GM04504 (cell line): ENCODE measurements around the gene HELZ2.
"Not testable (repeated sequence)": the region's sequence is repeated elsewhere in the genome, so short reads cannot be mapped to it uniquely, and the experiment has no call there.

Experiments used
- DNase-seq: peaks from one replicate; pipeline ENCODE4 v3.0.0-alpha.2; 2012; ENCODE audit warnings: low read depth

Gene HELZ2

DNA sequence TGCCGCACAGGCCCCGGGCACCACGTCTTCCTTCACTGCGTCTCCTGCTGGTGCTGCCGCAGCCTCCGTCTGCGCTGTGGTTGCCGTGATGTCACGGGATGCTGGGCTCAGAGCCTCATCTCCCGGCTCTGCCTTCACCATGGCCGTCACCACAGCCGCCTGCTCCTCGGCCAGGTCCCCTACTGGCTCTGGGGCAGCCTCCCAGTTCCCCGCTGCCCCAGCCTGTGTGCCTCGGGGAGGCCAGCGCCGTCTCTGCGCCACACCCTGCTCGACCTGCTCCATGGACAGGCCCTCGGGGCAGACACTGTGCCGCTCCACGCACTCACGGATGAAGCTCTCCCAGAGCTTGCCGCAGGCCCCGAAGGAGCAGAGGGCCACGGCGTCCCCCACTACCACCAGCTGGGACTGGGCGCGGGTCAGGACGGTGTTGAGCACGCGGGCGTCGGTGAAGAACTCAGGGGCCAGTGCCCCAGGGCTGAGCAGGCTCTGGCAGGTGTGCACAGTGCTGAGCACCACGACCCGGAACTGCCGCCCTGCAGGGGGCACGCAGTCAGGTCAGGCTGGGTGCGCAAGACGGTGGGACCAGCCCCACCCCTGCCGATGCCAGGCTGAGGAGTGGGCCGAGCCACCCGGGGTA lies 8.2 kb downstream of the HELZ2 start:
- DNase-seq: no peak

DNA sequence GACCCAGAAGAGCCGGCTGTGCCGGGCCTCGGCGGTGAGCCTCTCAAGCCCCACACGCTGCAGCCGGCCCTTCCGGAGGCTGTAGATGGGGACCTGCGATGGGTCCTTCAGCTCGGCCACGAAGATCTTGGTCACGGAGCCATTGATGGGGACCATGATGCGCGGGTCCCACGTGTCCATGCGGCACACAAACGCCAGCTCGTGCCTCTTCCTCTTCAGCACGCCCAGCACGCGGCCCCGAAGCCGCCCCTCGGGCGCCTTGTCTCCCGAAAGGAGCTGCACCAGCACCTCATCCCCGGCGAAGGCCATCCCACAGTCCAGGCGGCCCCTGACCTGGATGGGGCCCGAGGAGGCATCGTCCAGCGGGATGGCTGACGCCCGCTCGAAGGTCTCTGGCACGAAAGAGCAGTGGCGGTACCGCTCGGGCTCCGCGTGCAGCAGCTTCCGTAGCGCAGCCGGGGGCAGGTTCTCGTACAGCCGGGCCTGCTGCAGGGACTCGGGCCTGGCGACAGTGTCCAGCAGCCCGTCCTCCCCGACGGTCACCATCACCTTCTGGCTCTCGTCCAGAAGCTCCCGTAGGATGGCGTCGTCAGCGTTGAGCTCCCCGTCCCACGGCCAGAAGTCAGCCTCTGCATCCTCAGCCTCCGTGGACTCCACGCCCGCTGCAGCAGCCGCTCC lies 8.9 kb downstream of the HELZ2 start:
- DNase-seq: no peak

DNA sequence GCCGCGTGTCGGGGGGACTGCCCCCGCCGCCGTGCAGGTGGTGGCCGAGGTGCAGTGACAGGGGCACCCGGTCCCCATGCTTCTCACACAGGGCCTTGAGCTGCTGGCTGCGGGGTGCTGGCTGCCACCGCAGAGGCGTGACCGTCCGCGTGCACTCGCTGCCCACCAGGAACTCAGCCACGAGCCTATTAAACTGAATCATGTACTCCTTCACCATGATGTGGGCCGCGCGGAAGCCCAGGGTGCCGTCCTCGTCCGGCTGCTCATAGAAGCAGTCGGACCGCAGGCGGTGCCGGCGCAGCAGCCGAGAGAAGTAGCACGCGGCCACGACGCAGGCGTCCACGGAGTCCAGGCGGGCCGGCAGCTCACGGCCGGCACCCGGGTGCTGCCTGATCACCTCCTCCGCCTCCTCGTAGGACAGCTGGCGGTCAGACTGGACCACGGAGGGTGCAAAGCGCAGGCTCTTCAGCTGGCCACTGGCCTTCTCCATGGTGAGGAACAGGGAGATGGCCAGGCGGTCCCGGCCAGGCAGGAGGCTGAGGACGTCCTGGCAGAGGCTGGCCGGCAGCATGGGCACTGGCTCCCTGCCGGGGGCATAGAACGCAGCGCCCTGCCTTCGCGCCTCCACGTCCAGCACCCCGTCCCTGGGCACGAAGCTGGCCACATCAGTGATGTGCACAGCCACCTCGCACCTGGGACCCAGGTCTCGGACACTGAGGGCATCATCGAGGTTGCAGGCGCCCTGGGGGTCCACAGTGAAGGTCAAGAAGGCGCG lies 9.8 kb downstream of the HELZ2 start:
- DNase-seq: no peak

DNA sequence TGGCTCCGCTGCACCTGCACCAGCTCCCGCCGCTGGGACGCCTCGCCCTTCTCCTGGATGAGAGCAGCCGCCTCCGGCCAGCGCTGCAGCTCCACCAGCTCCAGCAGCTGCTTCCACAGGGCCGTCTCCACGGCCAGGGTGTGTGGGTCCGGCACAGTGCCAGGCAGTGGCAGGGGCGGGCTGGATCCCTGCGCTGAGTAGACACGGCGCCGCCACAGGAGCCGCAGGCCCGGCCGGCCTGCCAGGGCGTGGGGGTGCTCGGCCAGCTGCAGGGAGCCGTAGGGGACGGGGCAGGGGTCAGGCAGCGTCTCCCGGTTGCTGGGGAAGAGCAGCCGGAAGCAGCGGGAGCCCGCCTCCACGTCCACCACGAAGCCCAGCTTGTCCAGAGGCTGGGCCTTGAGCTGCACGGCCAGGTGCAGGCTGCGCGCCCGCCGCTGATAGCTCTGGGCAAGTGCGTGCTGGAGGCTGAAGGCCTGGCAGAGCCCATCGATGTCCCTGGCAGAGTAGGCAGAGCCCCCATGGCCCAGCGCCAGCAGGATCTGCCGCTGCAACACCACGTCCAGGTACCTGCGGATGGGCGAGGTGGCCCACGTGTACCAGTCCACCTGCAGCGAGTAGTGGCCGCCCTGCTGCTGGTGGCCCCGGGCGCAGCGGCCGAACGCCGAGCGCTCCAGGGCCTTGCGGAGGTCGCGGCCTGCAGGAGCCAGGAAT lies 10.7 kb downstream of the HELZ2 start:
- no peak for DNase-seq

DNA sequence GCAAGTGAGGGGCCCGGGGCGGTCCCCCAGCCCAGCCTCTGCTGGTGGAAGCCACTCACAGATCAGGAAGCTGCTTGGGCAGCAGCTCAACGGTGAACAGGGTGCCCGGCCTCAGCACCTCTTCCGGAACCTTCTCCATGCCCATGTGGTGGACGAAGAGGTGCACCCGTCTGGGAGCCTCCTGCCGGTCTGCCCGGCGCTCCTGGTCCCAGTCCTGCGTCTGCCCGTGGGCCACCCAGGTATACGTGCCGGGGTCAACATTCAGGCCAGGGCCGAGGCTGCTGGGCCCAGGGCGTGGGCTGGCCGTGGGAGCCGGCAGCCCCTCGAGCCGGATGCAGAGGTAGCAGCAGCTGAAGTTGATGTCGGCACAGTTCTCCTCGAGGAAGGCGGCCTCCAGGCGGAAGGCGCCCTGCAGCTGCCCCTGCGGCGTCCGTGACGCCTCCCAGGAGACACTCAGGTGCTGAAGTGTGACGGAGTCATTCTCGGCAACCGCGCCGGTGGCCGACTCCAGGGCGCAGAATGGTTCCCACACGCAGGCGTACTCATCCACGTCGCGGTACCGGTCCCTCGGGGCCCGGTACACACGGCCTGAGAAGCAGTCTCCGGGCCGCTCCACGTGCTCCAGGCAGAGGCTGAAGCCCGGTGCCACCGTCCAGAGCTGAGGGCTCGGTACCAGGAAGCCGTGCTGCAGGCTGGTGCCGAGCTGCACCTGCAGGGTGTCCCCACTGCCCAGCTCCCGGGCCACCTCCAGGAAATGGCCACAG lies 11.4 kb downstream of the HELZ2 start:
- DNase-seq: no peak

DNA sequence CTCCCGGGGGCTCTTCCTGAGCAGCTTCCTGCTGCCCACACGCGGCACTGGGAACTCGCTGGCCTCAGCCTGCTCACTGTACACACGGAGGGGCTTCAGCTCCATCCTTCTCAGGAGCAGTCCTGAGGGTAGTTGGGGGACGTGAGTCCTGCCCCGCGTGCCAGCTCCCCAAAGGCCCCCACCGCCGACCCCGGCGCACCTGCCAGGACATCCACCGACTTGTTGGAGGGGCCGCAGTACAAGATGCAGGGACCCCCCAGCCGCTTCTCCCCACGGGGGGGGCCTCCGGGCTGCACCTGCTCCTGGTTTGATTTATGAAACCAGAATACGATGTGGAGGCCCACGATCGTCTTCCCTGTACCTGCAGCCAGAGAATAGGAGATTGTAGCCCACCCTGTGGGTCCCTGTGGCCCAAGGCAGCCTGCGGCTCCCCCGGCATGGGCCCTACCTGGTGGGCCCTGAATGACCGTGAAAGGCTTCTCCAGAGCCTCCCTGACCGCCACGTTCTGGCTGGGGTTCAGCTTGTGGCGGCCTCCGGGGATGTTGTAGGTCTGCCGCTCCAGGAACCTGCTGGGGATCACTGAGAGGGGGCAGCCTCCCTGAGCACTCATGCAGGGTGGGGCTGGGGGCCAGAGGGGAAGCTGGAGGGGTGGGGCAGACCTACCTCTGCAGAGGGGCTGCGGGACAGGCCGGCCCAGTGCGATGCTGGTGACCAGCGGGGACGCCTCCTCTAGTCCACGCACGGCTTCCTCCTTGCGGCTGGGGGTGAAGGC lies 12.2 kb downstream of the HELZ2 start:
- DNase-seq: no peak

DNA sequence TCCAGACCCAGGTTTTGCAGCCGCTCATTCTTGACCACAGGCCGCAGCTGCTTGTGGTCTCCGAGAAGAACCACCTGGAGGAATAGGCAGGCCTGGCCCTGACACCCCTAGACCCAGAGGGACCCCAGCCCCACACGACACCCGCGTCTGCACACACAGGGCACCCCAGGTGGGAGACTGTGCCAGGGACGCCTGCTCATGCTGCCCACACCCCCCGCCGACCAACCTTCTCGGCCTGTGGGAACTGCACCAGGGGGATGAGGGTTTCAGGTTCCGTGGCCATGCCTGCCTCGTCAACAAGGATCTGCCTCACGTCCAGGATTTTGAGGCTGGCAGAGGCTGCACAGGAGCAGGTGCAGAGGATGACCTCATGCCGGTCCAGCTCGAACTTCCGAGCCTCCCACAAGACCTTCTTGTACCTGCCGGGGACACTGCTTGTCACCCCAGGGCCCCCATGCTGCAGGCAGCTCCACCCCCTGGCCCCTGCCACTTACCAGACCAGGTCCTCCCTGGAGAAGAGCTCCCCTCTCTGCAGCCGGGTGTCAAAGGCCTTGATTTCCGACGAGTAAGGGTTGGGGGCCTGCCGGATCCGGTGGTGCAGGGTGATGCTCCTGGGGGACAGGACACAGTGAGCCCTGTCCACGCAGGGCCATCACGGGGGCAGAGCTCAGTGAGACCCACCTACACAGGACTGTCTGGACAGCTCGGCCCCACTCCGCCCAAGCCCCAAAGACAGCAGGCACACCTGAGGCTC lies 13.0 kb downstream of the HELZ2 start:
- no peak for DNase-seq

DNA sequence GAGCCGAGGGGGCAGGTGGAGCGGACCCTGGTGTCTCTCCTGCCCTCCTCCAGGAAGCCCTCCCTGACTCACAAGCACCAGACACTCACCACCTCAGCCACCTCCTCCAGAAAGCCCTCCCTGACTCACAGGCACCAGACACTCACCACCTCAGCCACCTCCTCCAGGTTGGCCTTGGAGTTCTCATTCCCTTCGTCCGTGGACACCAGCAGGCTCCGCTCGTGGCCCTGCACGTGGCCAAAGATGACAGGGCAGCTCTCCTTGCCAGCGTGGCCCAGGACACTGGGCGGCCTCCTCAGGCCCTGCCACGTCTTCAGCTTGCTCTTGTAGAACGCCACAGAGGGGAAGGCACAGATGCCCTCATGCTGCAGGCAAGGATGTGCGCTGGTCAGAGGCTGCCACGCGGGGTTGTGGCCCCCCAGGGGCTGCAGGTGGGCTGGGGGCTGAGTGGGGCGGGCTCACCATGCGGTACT lies 13.7 kb downstream of the HELZ2 start:
- DNase-seq: no peak

DNA sequence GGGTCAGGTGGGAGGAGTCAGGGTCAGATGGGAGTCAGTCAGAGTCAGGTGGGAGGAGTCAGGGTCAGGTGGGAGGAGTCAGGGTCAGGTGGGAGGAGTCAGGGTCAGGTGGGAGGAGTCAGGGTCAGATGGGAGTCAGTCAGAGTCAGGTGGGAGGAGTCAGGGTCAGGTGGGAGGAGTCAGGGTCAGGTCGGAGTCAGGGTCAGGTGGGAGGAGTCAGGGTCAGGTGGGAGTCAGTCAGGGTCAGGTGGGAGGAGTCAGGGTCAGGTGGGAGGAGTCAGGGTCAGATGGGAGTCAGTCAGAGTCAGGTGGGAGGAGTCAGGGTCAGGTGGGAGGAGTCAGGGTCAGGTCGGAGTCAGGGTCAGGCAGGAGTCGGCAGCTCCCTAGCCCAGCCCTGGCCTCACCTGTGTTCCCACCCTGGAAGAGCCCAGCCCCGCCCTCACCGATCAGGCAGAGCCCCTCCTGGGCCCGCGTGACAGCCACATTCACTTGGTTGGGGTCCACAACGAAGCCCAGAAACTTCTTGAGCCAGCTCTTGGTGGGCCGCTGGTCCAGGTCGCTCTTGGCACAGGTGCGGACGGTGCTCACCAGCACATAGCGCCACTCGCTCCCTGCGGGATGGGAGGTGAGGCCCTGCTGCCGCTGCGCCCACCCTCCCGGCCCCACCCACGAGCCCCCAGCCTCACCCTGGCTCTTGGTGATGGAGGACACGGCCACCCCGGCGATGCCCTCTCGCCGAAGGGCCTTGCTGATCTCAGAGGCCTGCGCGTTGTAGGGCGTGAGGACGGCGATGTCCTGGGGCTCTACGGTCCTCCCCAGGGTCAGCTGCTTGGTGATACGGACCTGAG lies 14.3 kb downstream of the HELZ2 start:
- not testable (repeated sequence) for DNase-seq

DNA sequence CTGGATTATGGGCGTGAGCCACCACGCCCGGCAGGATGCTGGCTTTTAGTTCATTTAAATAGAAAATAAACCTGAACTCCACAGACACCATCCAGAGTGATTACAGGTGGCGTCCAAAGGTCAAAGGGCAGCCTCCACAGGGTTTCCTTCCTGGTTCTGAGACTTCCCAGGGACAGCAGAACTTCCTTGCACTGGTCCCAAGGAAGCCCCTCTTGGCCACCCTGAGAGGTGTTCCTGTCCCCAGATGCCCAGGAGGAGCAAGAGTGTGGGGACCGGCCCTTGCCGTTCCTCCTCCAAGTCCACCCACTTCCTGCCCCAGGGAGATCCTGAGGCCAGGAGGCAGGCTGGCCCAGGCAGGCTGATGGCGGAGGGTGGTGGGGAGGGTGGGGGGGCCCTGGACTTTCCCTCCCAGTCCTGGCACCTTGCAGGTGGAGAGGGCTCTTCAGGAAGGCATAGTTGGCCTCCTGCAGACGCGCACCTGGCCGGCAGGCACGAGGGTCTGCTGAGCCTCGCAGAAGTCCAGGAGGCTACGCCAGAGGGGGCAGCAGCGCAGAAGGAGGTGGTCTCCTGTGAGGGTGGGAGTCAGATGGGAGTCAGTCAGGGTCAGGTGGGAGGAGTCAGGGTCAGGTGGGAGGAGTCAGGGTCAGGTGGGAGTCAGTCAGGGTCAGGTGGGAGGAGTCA lies 15.1 kb downstream of the HELZ2 start:
- no peak for DNase-seq

DNA sequence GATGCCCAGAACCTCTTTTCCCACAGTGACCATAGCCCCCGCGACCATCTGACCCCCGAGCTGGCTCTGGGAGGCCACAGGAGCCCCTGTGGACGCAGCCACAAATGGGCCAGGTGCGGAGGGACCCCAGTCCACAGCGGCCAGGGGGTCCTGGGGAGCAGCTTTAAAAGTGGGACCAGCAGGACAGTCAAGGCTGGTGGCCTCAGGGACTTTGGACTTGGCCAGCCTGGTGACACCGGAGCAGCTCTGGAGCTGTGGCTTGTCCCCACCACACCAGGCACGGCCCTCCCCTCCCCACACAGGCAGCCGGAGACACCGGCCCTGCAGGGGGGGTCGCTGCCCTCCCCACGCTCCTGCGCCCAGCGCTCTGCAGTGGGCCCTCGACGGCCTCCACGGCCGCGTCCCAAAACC lies 16.6 kb downstream of the HELZ2 start:
- no peak for DNase-seq

DNA sequence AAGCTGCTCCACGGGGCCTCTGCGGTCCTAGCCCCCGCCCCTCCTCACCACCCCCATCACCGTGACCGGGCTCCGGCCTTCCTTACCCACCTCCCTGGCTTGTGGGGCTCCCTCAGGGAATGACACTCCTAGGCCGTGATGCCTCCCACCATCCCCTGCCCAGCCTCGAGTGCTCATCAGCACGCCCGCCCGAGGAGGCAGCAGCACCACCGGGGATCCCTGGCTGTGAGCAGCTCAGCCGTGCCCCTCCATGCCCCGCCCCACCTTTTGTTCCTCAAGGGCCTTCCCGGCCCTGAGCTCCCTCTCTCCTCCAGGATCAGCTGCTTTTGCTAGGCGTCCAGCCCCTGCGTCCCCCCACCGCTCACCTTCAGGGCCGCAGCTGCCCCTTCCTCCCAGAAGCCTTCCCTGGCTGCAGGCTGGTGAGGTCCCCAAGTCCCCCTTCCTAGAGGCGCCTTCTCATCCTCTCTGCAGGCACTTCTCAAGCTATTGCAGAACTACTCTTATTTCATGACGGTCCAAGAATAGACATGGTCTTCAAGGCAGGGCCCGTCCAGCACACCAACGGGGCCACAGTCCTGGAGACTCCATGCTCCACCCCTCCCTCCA lies 17.1 kb downstream of the HELZ2 start:
- no peak for DNase-seq

DNA sequence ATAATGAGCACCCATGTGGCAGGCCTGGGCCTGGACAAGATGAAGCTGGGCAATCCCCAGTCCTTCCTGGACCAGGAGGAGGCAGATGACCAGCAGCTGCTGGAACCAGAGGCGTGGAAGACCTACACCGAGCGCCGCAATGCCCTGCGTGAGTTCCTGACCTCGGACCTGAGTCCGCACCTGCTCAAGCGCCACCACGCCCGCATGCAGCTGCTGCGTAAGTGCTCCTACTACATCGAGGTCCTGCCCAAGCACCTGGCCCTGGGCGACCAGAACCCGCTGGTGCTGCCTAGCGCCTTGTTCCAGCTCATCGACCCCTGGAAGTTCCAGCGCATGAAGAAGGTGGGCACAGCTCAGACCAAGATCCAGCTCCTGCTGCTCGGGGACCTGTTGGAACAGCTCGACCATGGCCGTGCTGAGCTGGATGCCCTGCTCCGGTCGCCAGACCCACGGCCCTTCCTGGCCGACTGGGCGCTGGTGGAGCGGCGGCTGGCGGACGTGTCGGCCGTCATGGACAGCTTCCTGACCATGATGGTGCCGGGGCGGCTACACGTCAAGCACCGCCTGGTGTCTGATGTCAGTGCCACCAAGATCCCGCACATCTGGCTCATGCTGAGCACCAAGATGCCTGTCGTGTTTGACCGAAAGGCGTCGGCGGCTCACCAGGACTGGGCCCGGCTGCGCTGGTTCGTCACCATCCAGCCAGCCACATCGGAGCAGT lies 18.2 kb downstream of the HELZ2 start:
- no peak for DNase-seq

DNA sequence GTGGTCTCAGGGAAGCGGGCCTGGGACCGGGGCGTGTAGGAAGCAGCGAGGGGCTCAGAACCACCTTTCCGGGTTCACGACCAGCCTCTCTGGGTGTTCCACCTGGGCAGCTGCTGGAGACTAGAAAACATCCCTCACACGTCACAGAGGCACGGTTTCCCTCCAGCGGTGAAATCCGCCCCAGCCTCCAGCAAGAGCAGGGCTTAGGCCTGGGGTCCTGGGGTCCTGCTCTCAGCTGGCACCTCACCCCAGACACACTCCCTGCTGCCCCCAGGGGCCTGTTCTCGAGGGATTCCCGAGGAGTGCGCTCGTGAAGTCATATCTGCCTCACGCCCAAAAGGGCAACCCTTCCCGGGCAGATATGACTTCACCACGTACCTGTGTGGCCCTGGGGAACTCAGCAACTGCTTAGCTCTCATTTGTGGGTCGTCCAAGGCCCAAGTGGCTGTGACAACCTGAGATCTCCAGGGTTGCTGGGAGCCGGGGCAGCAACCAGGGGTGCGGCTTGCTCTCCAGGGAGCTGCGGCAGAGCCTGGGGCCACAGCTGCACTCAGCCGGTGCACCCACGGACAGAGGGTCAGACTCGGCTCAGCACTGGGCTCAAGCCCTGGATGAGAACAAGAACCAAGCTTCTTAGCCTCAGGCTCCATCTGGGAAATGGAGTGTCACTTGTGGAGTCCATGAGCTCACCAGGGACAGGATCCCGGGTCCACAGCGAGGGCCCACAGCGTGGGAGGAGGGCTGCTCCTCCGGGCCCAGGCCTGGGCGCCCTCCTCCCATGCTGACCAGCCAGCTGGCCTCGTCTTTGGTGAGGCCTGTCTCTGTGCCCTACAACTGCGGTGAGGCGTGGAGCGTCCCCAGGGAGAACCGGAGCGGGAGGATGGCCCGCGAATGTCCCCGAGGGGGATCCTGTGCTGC lies 19.4 kb downstream of the HELZ2 start:
- no peak for DNase-seq

DNA sequence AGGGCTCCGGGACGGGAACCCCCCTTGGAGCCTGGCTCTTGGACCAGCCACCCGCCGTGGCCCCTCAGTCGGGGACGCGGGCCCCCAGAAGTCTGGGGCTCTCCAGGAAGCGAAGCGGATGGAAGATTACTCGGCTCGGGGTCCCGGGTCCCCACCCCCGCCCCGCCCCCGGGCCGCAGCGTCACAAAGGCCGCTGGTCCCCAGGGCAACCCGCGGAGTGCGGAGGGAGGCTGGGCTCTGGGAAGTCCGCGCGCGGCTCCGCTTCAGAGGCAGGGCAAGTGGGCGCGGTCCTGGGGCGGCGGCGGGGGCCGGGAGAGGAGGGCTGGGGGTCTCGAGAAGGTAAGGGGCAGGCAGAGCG lies 20.1 kb downstream of the HELZ2 start, which contains the start of gene FNDC11:
FNDC11 (plus strand) TSS at position 227 of the 358 bp plus-strand sequence. CDS start 1,505 bp downstream, outside the sequence.
- DNase-seq: no peak

DNA sequence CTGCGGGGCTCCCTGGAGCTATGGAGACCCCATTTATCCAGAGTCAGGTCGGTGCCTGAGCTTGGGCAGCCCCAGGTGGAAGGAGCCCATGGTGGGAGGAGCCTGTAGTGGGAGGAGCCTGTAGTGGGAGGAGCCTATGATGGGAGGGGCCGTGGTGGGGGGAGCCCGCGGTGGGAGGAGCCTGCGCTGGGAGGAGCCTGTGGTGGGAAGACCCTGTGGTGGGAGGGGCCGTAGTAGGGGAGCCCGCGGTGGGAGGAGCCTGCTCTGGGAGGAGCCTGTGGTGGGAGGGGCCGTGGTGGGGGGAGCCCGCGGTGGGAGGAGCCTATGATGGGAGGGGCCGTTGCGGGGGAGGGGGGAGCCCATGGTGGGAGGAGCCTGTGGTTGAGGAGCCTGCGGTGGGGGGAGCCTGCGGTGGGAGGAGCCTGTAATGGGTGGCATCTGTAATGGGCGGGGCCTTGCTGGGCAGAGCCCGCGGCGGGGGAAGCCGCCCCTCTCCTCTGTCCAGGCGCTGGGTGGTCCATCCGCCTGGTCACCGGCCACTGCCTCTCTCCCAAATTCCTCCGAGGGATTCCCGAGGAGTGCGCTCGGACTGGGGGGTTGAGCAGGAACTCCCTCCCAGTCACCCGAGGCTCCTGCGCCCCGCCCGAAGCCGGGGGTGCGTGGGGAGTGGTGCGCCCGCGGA lies 20.6 kb downstream of the HELZ2 start:
- DNase-seq: peak; percentile 46
